ENCODE results near the gene HS6ST2.

GRCh38 chrX:132956421-132957210 is 1.8 kb downstream of the HS6ST2 start:
- no peak for TF ChIP-seq CTCF (IDR thresholded peaks at IDR 0.05; ENCODE audit: low read depth, low read length, missing input control)
- TF ChIP-seq GABPA (IDR thresholded peaks at IDR 0.05 in 1 of 2, conservative IDR thresholded peaks at IDR 0.05 in 1 of 2) = no peak
- TF ChIP-seq YY1 (IDR thresholded peaks at IDR 0.05) = no peak
- TF ChIP-seq, protein P1, sequence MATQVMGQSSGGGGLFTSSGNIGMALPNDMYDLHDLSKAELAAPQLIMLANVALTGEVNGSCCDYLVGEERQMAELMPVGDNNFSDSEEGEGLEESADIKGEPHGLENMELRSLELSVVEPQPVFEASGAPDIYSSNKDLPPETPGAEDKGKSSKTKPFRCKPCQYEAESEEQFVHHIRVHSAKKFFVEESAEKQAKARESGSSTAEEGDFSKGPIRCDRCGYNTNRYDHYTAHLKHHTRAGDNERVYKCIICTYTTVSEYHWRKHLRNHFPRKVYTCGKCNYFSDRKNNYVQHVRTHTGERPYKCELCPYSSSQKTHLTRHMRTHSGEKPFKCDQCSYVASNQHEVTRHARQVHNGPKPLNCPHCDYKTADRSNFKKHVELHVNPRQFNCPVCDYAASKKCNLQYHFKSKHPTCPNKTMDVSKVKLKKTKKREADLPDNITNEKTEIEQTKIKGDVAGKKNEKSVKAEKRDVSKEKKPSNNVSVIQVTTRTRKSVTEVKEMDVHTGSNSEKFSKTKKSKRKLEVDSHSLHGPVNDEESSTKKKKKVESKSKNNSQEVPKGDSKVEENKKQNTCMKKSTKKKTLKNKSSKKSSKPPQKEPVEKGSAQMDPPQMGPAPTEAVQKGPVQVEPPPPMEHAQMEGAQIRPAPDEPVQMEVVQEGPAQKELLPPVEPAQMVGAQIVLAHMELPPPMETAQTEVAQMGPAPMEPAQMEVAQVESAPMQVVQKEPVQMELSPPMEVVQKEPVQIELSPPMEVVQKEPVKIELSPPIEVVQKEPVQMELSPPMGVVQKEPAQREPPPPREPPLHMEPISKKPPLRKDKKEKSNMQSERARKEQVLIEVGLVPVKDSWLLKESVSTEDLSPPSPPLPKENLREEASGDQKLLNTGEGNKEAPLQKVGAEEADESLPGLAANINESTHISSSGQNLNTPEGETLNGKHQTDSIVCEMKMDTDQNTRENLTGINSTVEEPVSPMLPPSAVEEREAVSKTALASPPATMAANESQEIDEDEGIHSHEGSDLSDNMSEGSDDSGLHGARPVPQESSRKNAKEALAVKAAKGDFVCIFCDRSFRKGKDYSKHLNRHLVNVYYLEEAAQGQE (IDR thresholded peaks at IDR 0.05) = no peak
- TF ChIP-seq EGR1 (IDR thresholded peaks at IDR 0.05; ENCODE audit: low read depth in 2 of 2) = no peak
- TF ChIP-seq, protein P2, sequence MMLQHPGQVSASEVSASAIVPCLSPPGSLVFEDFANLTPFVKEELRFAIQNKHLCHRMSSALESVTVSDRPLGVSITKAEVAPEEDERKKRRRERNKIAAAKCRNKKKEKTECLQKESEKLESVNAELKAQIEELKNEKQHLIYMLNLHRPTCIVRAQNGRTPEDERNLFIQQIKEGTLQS (IDR thresholded peaks at IDR 0.05) = no peak
- TF ChIP-seq RXRA (IDR thresholded peaks at IDR 0.05) = no peak
- no peak for TF ChIP-seq JUND (IDR thresholded peaks at IDR 0.05)
- no peak for TF ChIP-seq TAF1 (conservative IDR thresholded peaks at IDR 0.05)
- no peak for TF ChIP-seq FOXA1 (IDR thresholded peaks at IDR 0.05)
- TF ChIP-seq MAX (IDR thresholded peaks at IDR 0.05) = no peak
- TF ChIP-seq HNF4G (IDR thresholded peaks at IDR 0.05) = no peak
